DND-41 (cell line): ENCODE results near the gene PAFAH1B1.

ENCODE experiments used
- CTCF ChIP-seq: IDR thresholded peaks from 2 replicates; pipeline ENCODE4 v1.5.1; 2012; ENCODE audit warnings: borderline replicate concordance, low read length, moderate library complexity, mild to moderate bottlenecking; ENCODE audit not compliant: poor library complexity, severe bottlenecking; ENCODE audit errors: extremely low read depth
- EZH2 ChIP-seq: IDR thresholded peaks from 3 replicates; pipeline ENCODE4 v1.6.1; 2012; ENCODE audit warnings: borderline replicate concordance, low read depth, mild to moderate bottlenecking, moderate library complexity, low read length, inconsistent platforms; ENCODE audit not compliant: severe bottlenecking

- TF ChIP-seq CTCF (no peak), EZH2 (no peak)
These were observed 115.8 kb downstream of the PAFAH1B1 start for GRCh38 chr17:2709183-2709661.
